HAP-1 (cell line): ENCODE measurements around the gene CLSTN1.

Experiments used
- DNase-seq, 2 experiments: peaks; one replicate each; pipeline ENCODE4 v3.0.0-alpha.2; 2016 to 2020; ENCODE audit warnings: low spot score in 2 of 2
- H3K27me3 ChIP-seq: fragments of 250-450 bp; sonication (Bioruptor Pico); 2 replicates; pipeline ENCODE4 v1.5.1; 2020; ENCODE audit warnings: low read depth, mild to moderate bottlenecking, moderate library complexity
- H3K36me3 ChIP-seq: fragments of 250-450 bp; sonication (Bioruptor Pico); replicated peaks from 2 replicates; pipeline ENCODE4 v1.5.1; 2020; ENCODE audit warnings: mild to moderate bottlenecking
- H3K4me1 ChIP-seq: fragments of 250-450 bp; sonication (Bioruptor Pico); 2 replicates; pipeline ENCODE4 v1.5.1; 2020; ENCODE audit warnings: mild to moderate bottlenecking
- H3K4me3 ChIP-seq: fragments of 250-450 bp; sonication (Bioruptor Pico); 2 replicates; pipeline ENCODE4 v1.5.1; 2020; ENCODE audit warnings: mild to moderate bottlenecking, moderate library complexity
- H3K9me3 ChIP-seq: fragments of 250-450 bp; sonication (Bioruptor Pico); 2 replicates; pipeline ENCODE4 v1.5.1; 2020; ENCODE audit warnings: mild to moderate bottlenecking, moderate library complexity
- in situ Hi-C: fragments of 300-500 bp; cut with MboI; formaldehyde crosslinking; loops from 3 replicates; pipeline ENCODE4 v1.14.3; 2020; ENCODE audit warnings: low sequenced_read_pairs, inconsistent platforms, mixed read lengths

Gene CLSTN1

DNA sequence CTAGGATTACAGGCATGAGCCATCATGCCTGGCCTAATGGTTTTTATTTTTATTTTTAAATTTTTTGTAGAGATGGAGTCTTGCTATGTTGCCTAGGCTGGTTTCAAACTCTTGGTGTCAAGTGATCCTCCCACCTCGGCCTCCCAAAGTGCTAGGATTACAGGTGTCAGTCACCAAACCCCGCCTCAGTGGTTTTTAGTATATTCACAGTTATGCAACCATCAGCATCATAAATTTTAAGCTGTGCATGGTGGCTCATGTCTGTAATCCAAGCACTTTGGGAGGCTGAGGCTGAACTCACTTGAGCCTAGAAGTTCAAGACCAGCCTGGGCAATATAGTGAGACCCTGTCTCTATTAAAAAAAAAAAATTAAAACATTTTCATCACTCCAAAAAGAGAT, 143.7 kb downstream of the CLSTN1 start:
- no peak for DNase-seq
- no peaks in the 10 kb centered on the region for H3K9me3 ChIP-seq
- H3K4me3 ChIP-seq: no peak overlapping the region
- no peaks in the 10 kb centered on the region for H3K4me1 ChIP-seq
- no peaks in the 10 kb centered on the region for H3K27me3 ChIP-seq
- peaks cover 3% of the 10 kb centered on the region; the same call in 1 of the 2 replicates for H3K36me3 ChIP-seq
- in situ Hi-C loops: no loop called here
